SK-N-SH (cell line): ENCODE data around the gene CEP162. TPM values are rescaled to one million over a fixed set of nuclear protein-coding genes. Genes with fewer than 3 reads are reported as not detected.

Experiments used
- CTCF ChIA-PET: fragments of 300-600, 350-600 bp; formaldehyde crosslinking; extraction: SDS; loops from one replicate; lab custom pipeline; 2021; lab: Yijun Ruan, JAX
- POLR2A ChIA-PET: fragments of 350-600 bp; sonication (Branson Sonifier 250); formaldehyde crosslinking; extraction: SDS; loops from one replicate; lab custom pipeline; 2020; ENCODE audit warnings: antibody characterized with exemption, inconsistent platforms; lab: Yijun Ruan, JAX
- DNase-seq: peaks from one replicate; pipeline ENCODE4 v3.0.0; 2012
- H2AFZ ChIP-seq: fragments of 200-600 bp; sonication (generic); 2 replicates; pipeline ENCODE4 v1.8.1; 2016; ENCODE audit warnings: antibody characterized with exemption, mild to moderate bottlenecking, low read depth
- H3F3A ChIP-seq: fragments of 200-600 bp; sonication (generic); replicated peaks from 2 replicates; pipeline ENCODE3; 2016; ENCODE audit warnings: antibody characterized with exemption, mild to moderate bottlenecking; ENCODE audit not compliant: insufficient read depth
- H3K27ac ChIP-seq, 2 experiments: fragments of 200-500 bp in 1 of 2; fragments of 200-600 bp in 1 of 2; sonication (Bioruptor generic) in 1 of 2; sonication (generic), shearing (Covaris generic) in 1 of 2; 2 replicates each; pipeline versions ENCODE4 v1.5.1 to v1.6.1; 2014 to 2016; ENCODE audit warnings: low read depth in 2 of 2, inconsistent platforms in 1 of 2, low read length in 1 of 2, mild to moderate bottlenecking in 1 of 2, mixed read lengths in 1 of 2
- H3K27me3 ChIP-seq: fragments of 200-600 bp; sonication (generic), shearing (Covaris generic); 2 replicates; pipeline ENCODE4 v1.6.1; 2016; ENCODE audit warnings: mixed run types; ENCODE audit not compliant: insufficient read depth
- H3K36me3 ChIP-seq, 2 experiments: fragments of 200-500 bp in 1 of 2; fragments of 200-600 bp in 1 of 2; sonication (Bioruptor generic) in 1 of 2; sonication (generic) in 1 of 2; replicated peaks in 1 of 2; 2 replicates each; pipeline versions ENCODE3 to v1.5.1; 2014 to 2016; ENCODE audit warnings: low read length in 1 of 2, mild to moderate bottlenecking in 1 of 2; ENCODE audit not compliant: insufficient read depth in 2 of 2, control insufficient read depth in 1 of 2
- H3K4me1 ChIP-seq, 2 experiments: fragments of 200-500 bp in 1 of 2; fragments of 200-600 bp in 1 of 2; sonication (Bioruptor generic) in 1 of 2; sonication (generic), shearing (Covaris generic) in 1 of 2; 2 replicates each; pipeline versions ENCODE4 v1.5.1 to v1.6.1; 2014 to 2016; ENCODE audit warnings: low read depth in 1 of 2, low read length in 1 of 2, mixed run types in 1 of 2; ENCODE audit not compliant: insufficient read depth in 2 of 2, control insufficient read depth in 1 of 2
- H3K4me2 ChIP-seq: fragments of 200-600 bp; sonication (generic), shearing (Covaris generic); 2 replicates; pipeline ENCODE4 v1.6.1; 2017; ENCODE audit warnings: mixed run types
- H3K4me3 ChIP-seq, 2 experiments: fragments of 200-500 bp in 1 of 2; fragments of 200-600 bp in 1 of 2; sonication (Bioruptor generic) in 1 of 2; sonication (generic), shearing (Covaris generic) in 1 of 2; 2 replicates each; pipeline versions ENCODE4 v1.5.1 to v1.8.1; 2014 to 2016; ENCODE audit warnings: low read depth in 2 of 2, inconsistent platforms in 1 of 2, low read length in 1 of 2, mild to moderate bottlenecking in 1 of 2, mixed read lengths in 1 of 2, moderate library complexity in 1 of 2
- H3K79me2 ChIP-seq: fragments of 200-600 bp; sonication (generic); 2 replicates; pipeline ENCODE4 v1.8.1; 2017; ENCODE audit warnings: mild to moderate bottlenecking; ENCODE audit not compliant: insufficient read depth
- H3K9ac ChIP-seq: fragments of 200-600 bp; sonication (generic); 2 replicates; pipeline ENCODE4 v1.6.1; 2017; ENCODE audit warnings: mixed run types
- H3K9me2 ChIP-seq: fragments of 200-600 bp; sonication (generic); 2 replicates; pipeline ENCODE4 v1.6.1; 2017; ENCODE audit warnings: mixed run types
- H3K9me3 ChIP-seq: fragments of 200-600 bp; sonication (generic); 2 replicates; pipeline ENCODE4 v1.6.1; 2017; ENCODE audit warnings: mixed run types, mild to moderate bottlenecking, moderate library complexity
- H4K20me1 ChIP-seq: fragments of 200-600 bp; sonication (generic); 2 replicates; pipeline ENCODE4 v1.6.1; 2017; ENCODE audit warnings: mild to moderate bottlenecking, mixed run types; ENCODE audit not compliant: insufficient read depth
- CHD2 ChIP-seq: fragments of 150-350 bp; IDR thresholded peaks from 2 replicates; pipeline ENCODE4 v1.6.1; 2018; ENCODE audit warnings: low read length; ENCODE audit not compliant: partially characterized antibody
- EP300 ChIP-seq, 2 experiments: IDR thresholded peaks; 2 replicates each; pipeline versions ENCODE4 v1.4.0 to v1.6.1; 2012; ENCODE audit warnings: borderline replicate concordance in 1 of 2, low read depth in 1 of 2, low read length in 1 of 2
- EZH2phosphoT487 ChIP-seq: fragments of 200-600 bp; sonication (generic); IDR thresholded peaks from 2 replicates; pipeline ENCODE4 v1.6.1; 2017; ENCODE audit warnings: low read depth, mixed run types, mild to moderate bottlenecking, antibody characterized with exemption, moderate library complexity, borderline replicate concordance
- IRF3 ChIP-seq: fragments of 150-350 bp; IDR thresholded peaks from 2 replicates; pipeline ENCODE4 v1.6.1; 2016; ENCODE audit warnings: mild to moderate bottlenecking, low read depth, low read length
- JUND ChIP-seq: IDR thresholded peaks from 2 replicates; pipeline ENCODE4 v1.4.0; 2012
- MEF2A ChIP-seq: IDR thresholded peaks from 2 replicates; pipeline ENCODE4 v1.4.0; 2012; ENCODE audit warnings: low read depth, borderline replicate concordance
- NFIC ChIP-seq: IDR thresholded peaks from 2 replicates; pipeline ENCODE4 v1.4.0; 2012; ENCODE audit warnings: borderline replicate concordance
- NRF1 ChIP-seq: IDR thresholded peaks from 2 replicates; pipeline ENCODE4 v1.6.1; 2012; ENCODE audit warnings: low read depth, mild to moderate bottlenecking, low read length
- RAD21 ChIP-seq: IDR thresholded peaks from 2 replicates; pipeline ENCODE4 v1.6.1; 2012; ENCODE audit warnings: mild to moderate bottlenecking, low read length
- REST ChIP-seq: IDR thresholded peaks from 2 replicates; pipeline ENCODE4 v1.6.1; 2012; ENCODE audit warnings: mild to moderate bottlenecking, low read depth, low read length, moderate library complexity
- RFX5 ChIP-seq: IDR thresholded peaks from 2 replicates; pipeline ENCODE4 v1.6.1; 2012; ENCODE audit warnings: mild to moderate bottlenecking, improper control_type of control experiment, low read length
- SMC3 ChIP-seq: IDR thresholded peaks from 2 replicates; pipeline ENCODE4 v1.6.1; 2012; ENCODE audit warnings: low read depth, low read length, improper control_type of control experiment
- TAF1 ChIP-seq: IDR thresholded peaks from 2 replicates; pipeline ENCODE4 v1.6.1; 2012; ENCODE audit warnings: low read depth, mild to moderate bottlenecking, low read length, moderate library complexity, borderline replicate concordance
- USF1 ChIP-seq: IDR thresholded peaks from 2 replicates; pipeline ENCODE4 v1.4.0; 2012; ENCODE audit warnings: low read depth, borderline replicate concordance
- USF2 ChIP-seq: fragments of 150-350 bp; IDR thresholded peaks from 2 replicates; pipeline ENCODE4 v1.6.1; 2017; ENCODE audit warnings: antibody characterized with exemption, low read length, low read depth, borderline replicate concordance
- WGBS: methylation state at CpG from one replicate; pipeline ENCODE4 v1.1.6; 2017; ENCODE audit warnings: low lambda C conversion rate; 5-methylcytosine and 5-hydroxymethylcytosine counted together
- polyA plus RNA-seq, 3 experiments: library from polyadenylated mRNA; depleted of rRNA; stranded (reverse); fragments of >200 nt; gene quantifications; 2 replicates each; pipeline ENCODE4 v1.2.3, GENCODE V29; 2012

The CEP162 gene
- polyA plus RNA-seq, 1 of the 3 experiments (the other 2 are of a cell fraction), result 1.2 TPM

- no peaks in the 10 kb centered on the region for H3K9me3 ChIP-seq
- H3K79me2 ChIP-seq, result no peaks in the 10 kb centered on the region
- no peak for TF ChIP-seq JUND
- no peak overlapping the region; a peak in 1 of 4 replicates for H3K27ac ChIP-seq
- H3K4me3 ChIP-seq, result no peak overlapping the region
- no peaks in the 10 kb centered on the region for H3F3A ChIP-seq
- CTCF ChIA-PET, result no interaction called here
- no peaks in the 10 kb centered on the region for H3K4me1 ChIP-seq
- no peak overlapping the region for H3K4me2 ChIP-seq
- 95% methylated on average over 1 of the region's 1 CpG for WGBS
- H3K36me3 ChIP-seq, result peaks cover 21 to 42% of the 10 kb centered on the region in 2 experiments
- POLR2A ChIA-PET, result no interaction called here
- H3K9me2 ChIP-seq, result no peaks in the 10 kb centered on the region; the same call in 1 of the 2 replicates
- DNase-seq, result no peak
- H4K20me1 ChIP-seq, result no peaks in the 10 kb centered on the region
- no peak overlapping the region for H3K9ac ChIP-seq
- no peaks in the 10 kb centered on the region for H3K27me3 ChIP-seq
- H2AFZ ChIP-seq, result no peak overlapping the region
Measured at GRCh38 chr6:84182001-84182400, 45.4 kb downstream of the CEP162 start.

- H3K9ac ChIP-seq, result no peak overlapping the region
- TF ChIP-seq USF1 (no peak), MEF2A (no peak), USF2 (no peak), IRF3 (no peak), NFIC (no peak), NRF1 (no peak), CHD2 (no peak), TAF1 (no peak)
- TF ChIP-seq, all 33 proteins: peak for 0
- no peak overlapping the region for H3K4me3 ChIP-seq
- no peak overlapping the region for H3K4me2 ChIP-seq
- H3F3A ChIP-seq, result no peaks in the 10 kb centered on the region
- no peaks in the 10 kb centered on the region for H3K9me2 ChIP-seq
- H3K9me3 ChIP-seq, result no peaks in the 10 kb centered on the region
- H3K79me2 ChIP-seq, result no peaks in the 10 kb centered on the region
- WGBS, result 97% methylated on average over 4 of the region's 4 CpGs
- H3K4me1 ChIP-seq, result no peaks in the 10 kb centered on the region; a peak in 1 of 4 replicates
- CTCF ChIA-PET, result no interaction called here
- no peak for DNase-seq
- H4K20me1 ChIP-seq, result no peaks in the 10 kb centered on the region
- H3K36me3 ChIP-seq, result peaks cover 14 to 27% of the 10 kb centered on the region in 2 experiments
- H3K27ac ChIP-seq, result no peak overlapping the region
- H2AFZ ChIP-seq, result no peak overlapping the region
- POLR2A ChIA-PET, result no interaction called here
- no peaks in the 10 kb centered on the region for H3K27me3 ChIP-seq
Measured at GRCh38 chr6:84177241-84177640, 50.2 kb downstream of the CEP162 start.

- H3K36me3 ChIP-seq, result peaks cover 19 to 50% of the 10 kb centered on the region in 2 experiments
- H3K9me2 ChIP-seq, result no peaks in the 10 kb centered on the region
- ChIA-PET POLR2A (no interaction called here), CTCF (no interaction called here)
- no peaks in the 10 kb centered on the region for H3K9me3 ChIP-seq
- H3K4me3 ChIP-seq, result no peak overlapping the region
- H3K4me1 ChIP-seq, result no peaks in the 10 kb centered on the region; a peak in 1 of 4 replicates
- DNase-seq, result no peak
- H2AFZ ChIP-seq, result no peak overlapping the region
- H4K20me1 ChIP-seq, result no peaks in the 10 kb centered on the region
- WGBS, result 100% methylated on average over 1 of the region's 1 CpG
- no peaks in the 10 kb centered on the region for H3K79me2 ChIP-seq
- H3K4me2 ChIP-seq, result no peak overlapping the region
- H3K27ac ChIP-seq, result no peak overlapping the region
- H3K27me3 ChIP-seq, result no peaks in the 10 kb centered on the region
- TF ChIP-seq RAD21, result no peak
- TF ChIP-seq NFIC, result no peak
- no peak for TF ChIP-seq SMC3
- TF ChIP-seq USF2, result no peak
- no peak for TF ChIP-seq REST
- no peak for TF ChIP-seq RFX5
- no peak for TF ChIP-seq EZH2phosphoT487
- TF ChIP-seq EP300 (IDR thresholded peaks at IDR 0.05; ENCODE audit: borderline replicate concordance in 1 of 2, low read depth in 1 of 2, low read length in 1 of 2), result no peak
- no peak overlapping the region for H3K9ac ChIP-seq
- H3F3A ChIP-seq, result no peaks in the 10 kb centered on the region
Measured at GRCh38 chr6:84172574-84172973, 54.9 kb downstream of the CEP162 start.
